Endodermal cell (in vitro differentiated cells): ENCODE data around the gene BCOR. TPM values are rescaled to one million over a fixed set of nuclear protein-coding genes. Genes with fewer than 3 reads are reported as not detected.

Source experiments
- DNase-seq: peaks from one replicate; pipeline ENCODE4 v3.0.0-alpha.2; 2017
- H3K27ac ChIP-seq: 2 replicates; pipeline ENCODE4 v1.5.1; 2013; ENCODE audit warnings: mild to moderate bottlenecking, low read depth, low read length, moderate library complexity
- H3K27me3 ChIP-seq: 2 replicates; pipeline ENCODE4 v1.6.1; 2013; ENCODE audit warnings: mild to moderate bottlenecking, low read length, moderate library complexity; ENCODE audit not compliant: insufficient read depth, control insufficient read depth, poor library complexity, severe bottlenecking
- H3K36me3 ChIP-seq: 2 replicates; pipeline ENCODE4 v1.7.0; 2013; ENCODE audit warnings: mild to moderate bottlenecking, low read length, moderate library complexity; ENCODE audit not compliant: control insufficient read depth, insufficient read depth
- H3K4me1 ChIP-seq: one replicate; pipeline ENCODE4 v1.7.0; 2013; ENCODE audit warnings: low read length; ENCODE audit not compliant: control insufficient read depth, insufficient read depth
- H3K4me3 ChIP-seq: 2 replicates; pipeline ENCODE4 v1.5.1; 2013; ENCODE audit warnings: mild to moderate bottlenecking, low read length, moderate library complexity
- H3K9ac ChIP-seq: 2 replicates; pipeline ENCODE4 v1.6.1; 2013; ENCODE audit warnings: mild to moderate bottlenecking, low read length, moderate library complexity; ENCODE audit not compliant: poor library complexity, severe bottlenecking; ENCODE audit errors: extremely low read depth
- H3K9me3 ChIP-seq: 2 replicates; pipeline ENCODE4 v1.6.1; 2013; ENCODE audit warnings: mild to moderate bottlenecking, low read length, moderate library complexity; ENCODE audit not compliant: control insufficient read depth
- H3K27ac Mint-ChIP-seq: 2 replicates; pipeline ENCODE4 v1.8.0; 2020; ENCODE audit warnings: mixed read lengths
- H3K27me3 Mint-ChIP-seq: 2 replicates; pipeline ENCODE4 v1.8.0; 2021; ENCODE audit warnings: mild to moderate bottlenecking, mixed read lengths; ENCODE audit not compliant: insufficient read depth
- H3K36me3 Mint-ChIP-seq: 2 replicates; pipeline ENCODE4 v1.8.0; 2020; ENCODE audit warnings: low read depth, mixed read lengths
- H3K4me1 Mint-ChIP-seq: 2 replicates; pipeline ENCODE4 v1.8.0; 2020; ENCODE audit warnings: mixed read lengths
- H3K4me3 Mint-ChIP-seq: 2 replicates; pipeline ENCODE4 v1.8.0; 2020; ENCODE audit warnings: mild to moderate bottlenecking, moderate library complexity, mixed read lengths
- H3K9me3 Mint-ChIP-seq: 2 replicates; pipeline ENCODE4 v1.8.0; 2020; ENCODE audit warnings: mild to moderate bottlenecking, mixed read lengths
- WGBS, 2 experiments: methylation state at CpG; one replicate each; pipeline versions ENCODE4 v1.1.5 to v1.1.7; 2013; ENCODE audit warnings: missing lambda C conversion rate in 2 of 2, mixed read lengths in 1 of 2; ENCODE audit not compliant: insufficient coverage in 1 of 2, insufficient read length in 1 of 2; 5-methylcytosine and 5-hydroxymethylcytosine counted together
- total RNA-seq, 2 donors: library from RNA; stranded (reverse); fragmentation: NEBNext Ultra II Directional in 1 of 2; extraction: Animal tissue kit (Norgen Biotek cat#: 25700) in 1 of 2; gene quantifications; 2 replicates in 1 of 2; 3 replicates in 1 of 2; pipeline ENCODE4 v1.2.1, GENCODE V29; 2021
- TF ChIP-seq, protein P1 (sequence below): fragments of 200-600 bp; sonication (generic); conservative IDR thresholded peaks from 2 replicates; pipeline ENCODE4 v1.5.0; 2021; ENCODE audit warnings: antibody characterized with exemption, mild to moderate bottlenecking

Gene BCOR
- total RNA-seq, 2 donors from 2014 or later: 31.3 to 37.9 TPM

DNA sequence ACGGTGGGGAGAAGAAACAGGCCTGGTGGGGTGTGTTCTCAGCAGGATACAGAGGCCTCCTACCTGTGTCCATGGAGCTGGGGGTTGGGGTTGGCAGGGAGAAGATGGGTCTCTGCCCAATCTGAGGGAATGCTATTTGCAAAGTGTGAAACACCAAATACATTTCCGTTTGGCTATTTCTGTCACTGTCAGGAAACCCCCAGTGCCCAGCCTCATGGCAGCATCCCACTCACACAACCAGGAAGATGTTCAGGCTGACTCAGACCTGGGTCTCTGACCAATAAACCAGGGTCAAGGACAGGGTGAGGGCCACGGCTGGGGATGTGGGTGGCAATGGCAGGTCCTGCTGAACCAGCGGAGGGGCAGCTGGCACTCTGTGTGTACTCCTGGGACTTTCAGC is 41.3 kb downstream of the BCOR start:
- TF ChIP-seq, protein P1, sequence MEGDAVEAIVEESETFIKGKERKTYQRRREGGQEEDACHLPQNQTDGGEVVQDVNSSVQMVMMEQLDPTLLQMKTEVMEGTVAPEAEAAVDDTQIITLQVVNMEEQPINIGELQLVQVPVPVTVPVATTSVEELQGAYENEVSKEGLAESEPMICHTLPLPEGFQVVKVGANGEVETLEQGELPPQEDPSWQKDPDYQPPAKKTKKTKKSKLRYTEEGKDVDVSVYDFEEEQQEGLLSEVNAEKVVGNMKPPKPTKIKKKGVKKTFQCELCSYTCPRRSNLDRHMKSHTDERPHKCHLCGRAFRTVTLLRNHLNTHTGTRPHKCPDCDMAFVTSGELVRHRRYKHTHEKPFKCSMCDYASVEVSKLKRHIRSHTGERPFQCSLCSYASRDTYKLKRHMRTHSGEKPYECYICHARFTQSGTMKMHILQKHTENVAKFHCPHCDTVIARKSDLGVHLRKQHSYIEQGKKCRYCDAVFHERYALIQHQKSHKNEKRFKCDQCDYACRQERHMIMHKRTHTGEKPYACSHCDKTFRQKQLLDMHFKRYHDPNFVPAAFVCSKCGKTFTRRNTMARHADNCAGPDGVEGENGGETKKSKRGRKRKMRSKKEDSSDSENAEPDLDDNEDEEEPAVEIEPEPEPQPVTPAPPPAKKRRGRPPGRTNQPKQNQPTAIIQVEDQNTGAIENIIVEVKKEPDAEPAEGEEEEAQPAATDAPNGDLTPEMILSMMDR: no peak
- no peaks in the 10 kb centered on the region for H3K4me1 Mint-ChIP-seq
- no peak for DNase-seq
- Histone ChIP-seq H3K4me1 (no peaks in the 10 kb centered on the region), H3K4me3 (no peak overlapping the region), H3K27ac (no peak overlapping the region), H3K9me3 (peaks cover 36% of the 10 kb centered on the region), H3K9ac (no peak overlapping the region), H3K36me3 (peaks cover 84% of the 10 kb centered on the region), H3K27me3 (no peaks in the 10 kb centered on the region)
- no peaks in the 10 kb centered on the region for H3K27me3 Mint-ChIP-seq
- no peak overlapping the region for H3K4me3 Mint-ChIP-seq
- H3K27ac Mint-ChIP-seq: no peak overlapping the region
- H3K9me3 Mint-ChIP-seq: peaks cover 47% of the 10 kb centered on the region
- H3K36me3 Mint-ChIP-seq: peaks cover 89% of the 10 kb centered on the region
- 100% methylated on average over 1 to 3 of the region's 4 CpGs for WGBS, 2 experiments

DNA sequence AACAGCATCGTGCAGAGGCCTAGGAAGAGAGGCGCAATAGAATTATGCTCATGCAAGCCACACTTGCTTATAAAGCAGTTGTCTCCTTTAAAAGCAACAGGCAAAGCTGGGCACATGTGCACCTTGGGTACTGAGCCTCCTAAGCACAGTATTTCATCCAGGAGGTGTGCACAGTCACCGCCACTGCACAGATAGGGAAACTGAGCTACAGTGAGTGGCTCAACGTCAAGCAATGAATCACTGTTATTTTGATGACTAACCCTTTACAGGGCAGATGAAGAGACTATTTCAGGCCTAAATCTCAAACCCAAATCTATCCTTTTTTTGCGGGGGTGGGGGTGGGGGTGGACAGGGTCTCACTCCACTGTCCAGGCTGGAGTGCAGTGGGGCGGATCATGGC is 42.3 kb downstream of the BCOR start:
- H3K9ac ChIP-seq: no peak overlapping the region
- H3K9me3 ChIP-seq: peaks cover 45% of the 10 kb centered on the region
- Mint-ChIP-seq H3K27me3 (no peaks in the 10 kb centered on the region), H3K9me3 (peaks cover 55% of the 10 kb centered on the region), H3K4me3 (no peak overlapping the region), H3K36me3 (peaks cover 89% of the 10 kb centered on the region), H3K4me1 (no peaks in the 10 kb centered on the region), H3K27ac (no peak overlapping the region)
- H3K36me3 ChIP-seq: peaks cover 86% of the 10 kb centered on the region
- TF ChIP-seq, protein P1: no peak
- H3K27me3 ChIP-seq: no peaks in the 10 kb centered on the region
- no peak for DNase-seq
- no peaks in the 10 kb centered on the region for H3K4me1 ChIP-seq
- no peak overlapping the region for H3K4me3 ChIP-seq
- 94 to 95% methylated on average over 2 to 5 of the region's 6 CpGs for WGBS, 2 experiments
- H3K27ac ChIP-seq: no peak overlapping the region

DNA sequence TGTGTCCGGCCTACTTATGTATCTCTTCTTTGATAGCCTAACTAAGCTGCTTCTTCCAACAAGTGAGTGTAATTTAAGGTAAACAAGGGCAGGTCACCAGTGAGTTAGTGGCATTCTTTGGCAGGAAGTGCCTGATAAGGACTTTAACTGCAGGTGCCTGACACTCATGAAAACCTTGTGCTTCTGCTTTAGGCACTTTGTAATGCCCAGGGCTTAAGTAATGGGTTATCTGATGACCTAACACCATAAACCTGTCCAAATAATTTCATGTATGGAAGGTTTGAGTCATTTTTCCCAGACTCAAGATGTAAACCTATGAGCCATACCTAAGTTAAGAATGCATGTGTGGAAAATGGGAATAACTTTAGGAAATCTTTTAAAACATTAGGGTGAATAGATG is 43.0 kb downstream of the BCOR start:
- Histone ChIP-seq H3K4me3 (no peak overlapping the region), H3K9me3 (peaks cover 52% of the 10 kb centered on the region), H3K36me3 (peaks cover 87% of the 10 kb centered on the region), H3K27me3 (no peaks in the 10 kb centered on the region), H3K4me1 (no peaks in the 10 kb centered on the region), H3K9ac (no peak overlapping the region), H3K27ac (no peak overlapping the region)
- DNase-seq: no peak
- Mint-ChIP-seq H3K27ac (no peak overlapping the region), H3K9me3 (peaks cover 61% of the 10 kb centered on the region), H3K36me3 (peaks cover 92% of the 10 kb centered on the region), H3K4me3 (no peak overlapping the region), H3K27me3 (no peaks in the 10 kb centered on the region), H3K4me1 (no peaks in the 10 kb centered on the region)
- 92% methylated on average over 1 of the region's 1 CpG; no CpG with 5 or more reads in 1 of the 2 experiments for WGBS, 2 experiments
- TF ChIP-seq, protein P1: no peak
